ENCODE results near the gene CCDC154.
"Not testable (repeated sequence)": the region's sequence is repeated elsewhere in the genome, so short reads cannot be mapped to it uniquely, and the experiment has no call there.

CCDC154 gene

GRCh38 chr16:1443980-1444729 lies at the start of gene CCDC154:
Gene CCDC154 (minus strand): TSS chr16:1444556. CDS start chr16:1444322, 234 bp downstream.
- DNase-seq (ENCODE audit: low read depth in 4 of 4, low spot score in 1 of 4), result no peak

GRCh38 chr16:1493746-1494094 lies 49.4 kb upstream of the CCDC154 start:
- no peak for DNase-seq (ENCODE audit: low read depth in 4 of 4, low spot score in 1 of 4)

GRCh38 chr16:1492923-1493745 lies 48.8 kb upstream of the CCDC154 start, which contains the start of gene TELO2:
Gene TELO2 (plus strand): TSS chr16:1493360. CDS start chr16:1494282, 922 bp downstream.
- DNase-seq (ENCODE audit: low read depth in 4 of 4, low spot score in 1 of 4), result peak; percentile 74 to 87 (median 82)

GRCh38 chr16:1492082-1492922 lies 47.9 kb upstream of the CCDC154 start:
- no peak for DNase-seq (ENCODE audit: low read depth in 4 of 4, low spot score in 1 of 4)

- no peak for DNase-seq (ENCODE audit: low read depth in 4 of 4, low spot score in 1 of 4)
Observed at GRCh38 chr16:1491327-1491726, 47.0 kb upstream of the CCDC154 start.

- no peak for DNase-seq (ENCODE audit: low read depth in 4 of 4, low spot score in 1 of 4)
Observed at GRCh38 chr16:1489077-1489476, 44.7 kb upstream of the CCDC154 start.

GRCh38 chr16:1488619-1489018 lies 44.3 kb upstream of the CCDC154 start, which contains the start of gene PTX4:
Gene PTX4 (minus strand): TSS chr16:1488944. CDS start chr16:1488909, 35 bp downstream.
- no peak for DNase-seq (ENCODE audit: low read depth in 4 of 4, low spot score in 1 of 4)

- no peak for DNase-seq (ENCODE audit: low read depth in 4 of 4, low spot score in 1 of 4)
Observed at GRCh38 chr16:1488054-1488601, 43.8 kb upstream of the CCDC154 start.

- no peak for DNase-seq (ENCODE audit: low read depth in 4 of 4, low spot score in 1 of 4)
Observed at GRCh38 chr16:1487395-1488053, 43.2 kb upstream of the CCDC154 start.

GRCh38 chr16:1486551-1487390 lies 42.4 kb upstream of the CCDC154 start:
- no peak for DNase-seq (ENCODE audit: low read depth in 4 of 4, low spot score in 1 of 4)

- DNase-seq (ENCODE audit: low read depth in 4 of 4, low spot score in 1 of 4), result no peak
Observed at GRCh38 chr16:1485847-1486496, 41.6 kb upstream of the CCDC154 start.

- DNase-seq (ENCODE audit: low read depth in 4 of 4, low spot score in 1 of 4), result no peak
Observed at GRCh38 chr16:1481906-1482835, 37.8 kb upstream of the CCDC154 start.

GRCh38 chr16:1478937-1479336 lies 34.6 kb upstream of the CCDC154 start:
- DNase-seq (ENCODE audit: low read depth in 4 of 4, low spot score in 1 of 4), result not testable (repeated sequence)

- DNase-seq (ENCODE audit: low read depth in 4 of 4, low spot score in 1 of 4), result no peak
Observed at GRCh38 chr16:1477033-1477432, 32.7 kb upstream of the CCDC154 start.

GRCh38 chr16:1475552-1476114 lies 31.3 kb upstream of the CCDC154 start:
- no peak for DNase-seq (ENCODE audit: low read depth in 4 of 4, low spot score in 1 of 4)

- peak; percentile 71 to 85 (median 80) for DNase-seq (ENCODE audit: low read depth in 4 of 4, low spot score in 1 of 4)
Observed at GRCh38 chr16:1474796-1475551, 30.6 kb upstream of the CCDC154 start, which contains the start of gene CLCN7. Gene CLCN7 (minus strand): TSS chr16:1475028. CDS start chr16:1474974, 54 bp downstream.

Measured in stimulated activated CD4-positive, alpha-beta T cell treated with anti-CD3 and anti-CD28 coated beads, Interleukin-1b, Interleukin-23, amount 100 ng/mL, for 24 hours (primary cell).